GM21737 (cell line): ENCODE results near the gene CWF19L2.

Source experiments
- ATAC-seq: cut with Tn5 transposase; IDR thresholded peaks from one replicate; pipeline ENCODE4 v1.9.1; 2021; ENCODE audit warnings: mild to moderate bottlenecking, moderate library complexity; ENCODE audit not compliant: unreplicated experiment

Gene CWF19L2

GRCh38 chr11:107316426-107316825, 141.2 kb downstream of the CWF19L2 start:
- no peak for ATAC-seq

GRCh38 chr11:107307991-107308390, 149.6 kb downstream of the CWF19L2 start:
- ATAC-seq, result no peak

- no peak for ATAC-seq
Observed at GRCh38 chr11:107301878-107302277, 155.7 kb downstream of the CWF19L2 start.

GRCh38 chr11:107293677-107294344, 163.8 kb downstream of the CWF19L2 start:
- ATAC-seq, result no peak

GRCh38 chr11:107282195-107282594, 175.4 kb downstream of the CWF19L2 start:
- ATAC-seq, result no peak
